ENCODE data around the gene CLDN19. TPM values are rescaled to one million over a fixed set of nuclear protein-coding genes. Genes with fewer than 3 reads are reported as not detected.

CLDN19 gene
- total RNA-seq, 1 experiment from 2014 or later = 0.05 TPM

GRCh38 chr1:42745851-42746250 lies 5.8 kb upstream of the CLDN19 start:
- TF ChIP-seq SIN3A (IDR thresholded peaks at IDR 0.05; ENCODE audit: borderline replicate concordance, insufficient read depth, low read depth, low read length) (no peak), CTCF (IDR thresholded peaks at IDR 0.05) (no peak), POLR2AphosphoS5 (IDR thresholded peaks at IDR 0.05; ENCODE audit: low read depth, low read length) (no peak), TCF7L2 (IDR thresholded peaks at IDR 0.05; ENCODE audit: low read depth, low read length) (no peak)
- TF ChIP-seq, protein P1, sequence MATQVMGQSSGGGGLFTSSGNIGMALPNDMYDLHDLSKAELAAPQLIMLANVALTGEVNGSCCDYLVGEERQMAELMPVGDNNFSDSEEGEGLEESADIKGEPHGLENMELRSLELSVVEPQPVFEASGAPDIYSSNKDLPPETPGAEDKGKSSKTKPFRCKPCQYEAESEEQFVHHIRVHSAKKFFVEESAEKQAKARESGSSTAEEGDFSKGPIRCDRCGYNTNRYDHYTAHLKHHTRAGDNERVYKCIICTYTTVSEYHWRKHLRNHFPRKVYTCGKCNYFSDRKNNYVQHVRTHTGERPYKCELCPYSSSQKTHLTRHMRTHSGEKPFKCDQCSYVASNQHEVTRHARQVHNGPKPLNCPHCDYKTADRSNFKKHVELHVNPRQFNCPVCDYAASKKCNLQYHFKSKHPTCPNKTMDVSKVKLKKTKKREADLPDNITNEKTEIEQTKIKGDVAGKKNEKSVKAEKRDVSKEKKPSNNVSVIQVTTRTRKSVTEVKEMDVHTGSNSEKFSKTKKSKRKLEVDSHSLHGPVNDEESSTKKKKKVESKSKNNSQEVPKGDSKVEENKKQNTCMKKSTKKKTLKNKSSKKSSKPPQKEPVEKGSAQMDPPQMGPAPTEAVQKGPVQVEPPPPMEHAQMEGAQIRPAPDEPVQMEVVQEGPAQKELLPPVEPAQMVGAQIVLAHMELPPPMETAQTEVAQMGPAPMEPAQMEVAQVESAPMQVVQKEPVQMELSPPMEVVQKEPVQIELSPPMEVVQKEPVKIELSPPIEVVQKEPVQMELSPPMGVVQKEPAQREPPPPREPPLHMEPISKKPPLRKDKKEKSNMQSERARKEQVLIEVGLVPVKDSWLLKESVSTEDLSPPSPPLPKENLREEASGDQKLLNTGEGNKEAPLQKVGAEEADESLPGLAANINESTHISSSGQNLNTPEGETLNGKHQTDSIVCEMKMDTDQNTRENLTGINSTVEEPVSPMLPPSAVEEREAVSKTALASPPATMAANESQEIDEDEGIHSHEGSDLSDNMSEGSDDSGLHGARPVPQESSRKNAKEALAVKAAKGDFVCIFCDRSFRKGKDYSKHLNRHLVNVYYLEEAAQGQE (IDR thresholded peaks at IDR 0.05; ENCODE audit: insufficient read depth in 1 of 2, low read depth in 2 of 2, low read length in 1 of 2) = no peak
- Histone ChIP-seq H3K4me1 (ENCODE audit: control insufficient read depth, insufficient read depth, low read length) (no peaks in the 10 kb centered on the region; the same call in 1 of the 2 replicates), H3K4me3 (ENCODE audit: low read depth in 2 of 2, low read length in 2 of 2) (no peak overlapping the region), H3K27ac (ENCODE audit: low read length) (no peak overlapping the region), H3K9me3 (ENCODE audit: control insufficient read depth, insufficient read depth, low read depth, low read length) (no peaks in the 10 kb centered on the region), H3K36me3 (ENCODE audit: control insufficient read depth, insufficient read depth, low read length) (no peaks in the 10 kb centered on the region; the same call in 1 of the 2 replicates), H3K27me3 (ENCODE audit: control insufficient read depth, insufficient read depth, low read length) (no peaks in the 10 kb centered on the region)
- DNase-seq (ENCODE audit: low read depth, low spot score) = no peak
- no TSS peak for BruUV-seq (replicated peaks)
- in situ Hi-C loops (cut with HindIII; ENCODE audit: low pct_unique_long_range_greater_than_20kb, low sequenced_read_pairs) = no loop called here
- ATAC-seq = no peak
- CTCF ChIA-PET = interaction anchor here (0.8 to 0.9 kb wide), 2 partner anchors 9 to 17 kb away, joined by 3 read pairs; no protein-coding TSS in a partner anchor
- POLR2A ChIA-PET = no interaction called here
- intact Hi-C loops (cut with micrococcal nuclease; ENCODE audit: unreplicated experiment) = no loop called here

GRCh38 chr1:42744148-42744413 lies 4.0 kb upstream of the CLDN19 start:
- in situ Hi-C loops (cut with HindIII; ENCODE audit: low pct_unique_long_range_greater_than_20kb, low sequenced_read_pairs) = no loop called here
- Histone ChIP-seq H3K4me3 (ENCODE audit: low read depth in 2 of 2, low read length in 2 of 2) (no peak overlapping the region), H3K27me3 (ENCODE audit: control insufficient read depth, insufficient read depth, low read length) (no peaks in the 10 kb centered on the region), H3K27ac (ENCODE audit: low read length) (no peak overlapping the region), H3K9me3 (ENCODE audit: control insufficient read depth, insufficient read depth, low read depth, low read length) (no peaks in the 10 kb centered on the region), H3K36me3 (ENCODE audit: control insufficient read depth, insufficient read depth, low read length) (no peaks in the 10 kb centered on the region; the same call in 1 of the 2 replicates), H3K4me1 (ENCODE audit: control insufficient read depth, insufficient read depth, low read length) (no peaks in the 10 kb centered on the region; the same call in 1 of the 2 replicates)
- BruUV-seq (replicated peaks) = no TSS peak
- intact Hi-C loops (cut with micrococcal nuclease; ENCODE audit: unreplicated experiment) = no loop called here
- ChIA-PET CTCF (no interaction called here), POLR2A (no interaction called here)
- no peak for ATAC-seq
- DNase-seq (ENCODE audit: low read depth, low spot score) = no peak
- TF ChIP-seq POLR2AphosphoS5 (IDR thresholded peaks at IDR 0.05; ENCODE audit: low read depth, low read length) = no peak
- TF ChIP-seq SIN3A (IDR thresholded peaks at IDR 0.05; ENCODE audit: borderline replicate concordance, insufficient read depth, low read depth, low read length) = no peak
- TF ChIP-seq, protein P1 (IDR thresholded peaks at IDR 0.05; ENCODE audit: insufficient read depth in 1 of 2, low read depth in 2 of 2, low read length in 1 of 2) = no peak
- TF ChIP-seq TCF7L2 (IDR thresholded peaks at IDR 0.05; ENCODE audit: low read depth, low read length) = no peak
- no peak for TF ChIP-seq CTCF (IDR thresholded peaks at IDR 0.05)
